Measurements from ENCODE around the gene PAN2. TPM values are rescaled to one million over a fixed set of nuclear protein-coding genes. Genes with fewer than 3 reads are reported as not detected.
"Not testable (repeated sequence)": the region's sequence is repeated elsewhere in the genome, so short reads cannot be mapped to it uniquely, and the experiment has no call there.

The PAN2 gene
- total RNA-seq, 2 experiments from 2014 or later, result 55.7 to 69.0 TPM

- TF ChIP-seq, protein P1, sequence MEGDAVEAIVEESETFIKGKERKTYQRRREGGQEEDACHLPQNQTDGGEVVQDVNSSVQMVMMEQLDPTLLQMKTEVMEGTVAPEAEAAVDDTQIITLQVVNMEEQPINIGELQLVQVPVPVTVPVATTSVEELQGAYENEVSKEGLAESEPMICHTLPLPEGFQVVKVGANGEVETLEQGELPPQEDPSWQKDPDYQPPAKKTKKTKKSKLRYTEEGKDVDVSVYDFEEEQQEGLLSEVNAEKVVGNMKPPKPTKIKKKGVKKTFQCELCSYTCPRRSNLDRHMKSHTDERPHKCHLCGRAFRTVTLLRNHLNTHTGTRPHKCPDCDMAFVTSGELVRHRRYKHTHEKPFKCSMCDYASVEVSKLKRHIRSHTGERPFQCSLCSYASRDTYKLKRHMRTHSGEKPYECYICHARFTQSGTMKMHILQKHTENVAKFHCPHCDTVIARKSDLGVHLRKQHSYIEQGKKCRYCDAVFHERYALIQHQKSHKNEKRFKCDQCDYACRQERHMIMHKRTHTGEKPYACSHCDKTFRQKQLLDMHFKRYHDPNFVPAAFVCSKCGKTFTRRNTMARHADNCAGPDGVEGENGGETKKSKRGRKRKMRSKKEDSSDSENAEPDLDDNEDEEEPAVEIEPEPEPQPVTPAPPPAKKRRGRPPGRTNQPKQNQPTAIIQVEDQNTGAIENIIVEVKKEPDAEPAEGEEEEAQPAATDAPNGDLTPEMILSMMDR (IDR thresholded peaks at IDR 0.05), result no peak
- Mint-ChIP-seq H3K36me3 (ENCODE audit: low read depth) (peaks cover 42% of the 10 kb centered on the region), H3K27ac (no peak overlapping the region), H3K4me3 (no peak overlapping the region), H3K27me3 (no peaks in the 10 kb centered on the region), H3K4me1 (ENCODE audit: low read depth) (peaks cover 2% of the 10 kb centered on the region), H3K9me3 (no peaks in the 10 kb centered on the region)
- CTCF ChIA-PET, result interaction anchor here (0.6 to 1.1 kb wide), 3 partner anchors 21 to 74 kb away, joined by 3 to 4 read pairs (median 3); partner anchors contain the start of gene ANKRD52
- POLR2A ChIA-PET, result interaction anchor here (0.5 to 0.7 kb wide), 2 partner anchors 128 to 241 kb away, joined by 3 read pairs; no protein-coding TSS in a partner anchor
- ATAC-seq (no peak), DNase-seq (no peak)
- intact Hi-C loops (cut with micrococcal nuclease), result no loop called here
These were observed 54.9 kb downstream of the PAN2 start for GRCh38 chr12:56278905-56279304.

- ChIA-PET CTCF (no interaction called here), POLR2A (no interaction called here)
- ATAC-seq, result no peak
- H3K36me3 Mint-ChIP-seq (ENCODE audit: low read depth), result peaks cover 46% of the 10 kb centered on the region
- H3K27me3 Mint-ChIP-seq, result no peaks in the 10 kb centered on the region
- no peak overlapping the region for H3K27ac Mint-ChIP-seq
- no peaks in the 10 kb centered on the region for H3K9me3 Mint-ChIP-seq
- H3K4me1 Mint-ChIP-seq (ENCODE audit: low read depth), result no peaks in the 10 kb centered on the region
- intact Hi-C loops (cut with micrococcal nuclease), result no loop called here
- DNase-seq, result no peak
- TF ChIP-seq, protein P1 (IDR thresholded peaks at IDR 0.05), result no peak
- H3K4me3 Mint-ChIP-seq, result no peak overlapping the region
These were observed 59.5 kb downstream of the PAN2 start for GRCh38 chr12:56274299-56274698.

DNA sequence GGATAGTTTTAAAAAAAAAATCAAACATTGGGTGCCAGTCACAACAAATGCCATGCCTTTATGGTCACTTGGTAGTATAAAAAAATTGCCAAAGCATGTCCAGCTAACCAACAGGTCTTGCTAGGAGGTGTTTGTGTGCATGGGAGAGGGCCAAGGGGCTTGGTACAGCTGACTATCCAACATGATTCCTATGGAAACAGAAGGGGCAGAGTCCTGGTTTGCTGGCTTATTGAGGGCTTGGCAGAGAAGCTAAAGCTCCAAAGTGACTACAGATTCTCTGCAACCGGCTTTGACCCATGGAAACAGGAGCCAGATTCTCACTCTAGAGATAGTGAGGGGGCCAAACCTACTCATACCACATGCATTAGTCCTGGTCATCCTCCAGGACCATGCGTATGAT is 61.3 kb downstream of the PAN2 start:
- intact Hi-C loops (cut with micrococcal nuclease); ATAC-seq; H3K27ac Mint-ChIP-seq; H3K4me3 Mint-ChIP-seq; H3K4me1 Mint-ChIP-seq (ENCODE audit: low read depth); H3K9me3 Mint-ChIP-seq; H3K27me3 Mint-ChIP-seq; DNase-seq: not testable (repeated sequence)
- ChIA-PET CTCF (interaction anchor here (1.1 kb wide), 1 partner anchor 83 kb away, joined by 4 read pairs; the partner anchor contains the start of gene SMARCC2), POLR2A (interaction anchor here (0.9 kb wide), 1 partner anchor 19 kb away, joined by 4 read pairs; no protein-coding TSS in a partner anchor)
- peaks cover 37% of the 10 kb centered on the region for H3K36me3 Mint-ChIP-seq (ENCODE audit: low read depth)

- Mint-ChIP-seq H3K9me3 (no peaks in the 10 kb centered on the region), H3K27me3 (no peaks in the 10 kb centered on the region), H3K4me1 (ENCODE audit: low read depth) (peaks cover 16% of the 10 kb centered on the region), H3K27ac (peak overlapping the region; percentile 61), H3K36me3 (ENCODE audit: low read depth) (peaks cover 37% of the 10 kb centered on the region), H3K4me3 (no peak overlapping the region)
- ChIA-PET POLR2A (interaction anchor here (1.0 to 1.7 kb wide), 2 partner anchors 12 to 112 kb away, joined by 3 to 6 read pairs; partner anchors contain the start of gene MYL6), CTCF (interaction anchor here (0.8 to 1.7 kb wide), 6 partner anchors 13 to 81 kb away, joined by 3 to 5 read pairs (median 4); partner anchors contain the start of genes ANKRD52 and SMARCC2)
- no peak for ATAC-seq
- intact Hi-C loops (cut with micrococcal nuclease), result no loop called here
- TF ChIP-seq, protein P1 (IDR thresholded peaks at IDR 0.05), result no peak
- no peak for DNase-seq
These were observed 62.8 kb downstream of the PAN2 start for GRCh38 chr12:56271031-56271430.

GRCh38 chr12:56267443-56268071 is 66.2 kb downstream of the PAN2 start:
- peak overlapping the region; percentile 93 for H3K4me3 Mint-ChIP-seq
- POLR2A ChIA-PET, result interaction anchor here (0.6 to 3.0 kb wide), 12 partner anchors 9 to 1260 kb away, joined by 3 to 17 read pairs (median 3); partner anchors contain the start of genes ANKRD52 and STAT2
- H3K27me3 Mint-ChIP-seq, result no peaks in the 10 kb centered on the region
- TF ChIP-seq, protein P1 (IDR thresholded peaks at IDR 0.05), result no peak
- ATAC-seq (no peak), DNase-seq (peak; percentile 23)
- H3K9me3 Mint-ChIP-seq, result no peaks in the 10 kb centered on the region
- peak overlapping the region; percentile 54 for H3K27ac Mint-ChIP-seq
- intact Hi-C loops (cut with micrococcal nuclease), result loop anchor here (5.0 kb wide), 1 partner anchor 45 kb away; the partner anchor contains the start of genes NABP2 and RNF41
- H3K36me3 Mint-ChIP-seq (ENCODE audit: low read depth), result peaks cover 18% of the 10 kb centered on the region
- CTCF ChIA-PET, result interaction anchor here (0.7 to 5.0 kb wide), 15 partner anchors 10 to 484 kb away, joined by 3 to 40 read pairs (median 5); partner anchors contain the start of genes ANKRD52, RNF41, SMARCC2 and STAT2
- peaks cover 19% of the 10 kb centered on the region for H3K4me1 Mint-ChIP-seq (ENCODE audit: low read depth)
